Activated naive CD8-positive, alpha-beta T cell treated with anti-CD3 and anti-CD28 coated beads for 36 hours (primary cell): Measurements from ENCODE around the gene ZNF853. TPM values are rescaled to one million over a fixed set of nuclear protein-coding genes. Genes with fewer than 3 reads are reported as not detected.
A peak's percentile ranks its signal among the peaks of the same experiment; 100 is the strongest.
"Not testable (repeated sequence)": the region's sequence is repeated elsewhere in the genome, so short reads cannot be mapped to it uniquely, and the experiment has no call there.

Experiments
- DNase-seq: peaks from one replicate; pipeline ENCODE4 v3.0.0; 2021
- H3K27ac Mint-ChIP-seq: one replicate; pipeline ENCODE4 v1.8.0; 2022; ENCODE audit warnings: mild to moderate bottlenecking, moderate library complexity, mixed read lengths
- H3K27me3 Mint-ChIP-seq: one replicate; pipeline ENCODE4 v1.8.0; 2022; ENCODE audit warnings: mild to moderate bottlenecking, mixed read lengths
- H3K36me3 Mint-ChIP-seq: one replicate; pipeline ENCODE4 v1.8.0; 2021; ENCODE audit warnings: mild to moderate bottlenecking, mixed read lengths
- H3K4me1 Mint-ChIP-seq: one replicate; pipeline ENCODE4 v1.8.0; 2021; ENCODE audit warnings: mixed read lengths
- H3K4me3 Mint-ChIP-seq: one replicate; pipeline ENCODE4 v1.8.0; 2022; ENCODE audit warnings: mild to moderate bottlenecking, moderate library complexity, mixed read lengths
- H3K9me3 Mint-ChIP-seq: one replicate; pipeline ENCODE4 v1.8.0; 2022; ENCODE audit warnings: mixed read lengths
- total RNA-seq, 2 experiments: library from RNA; stranded (reverse); gene quantifications; one replicate each; pipeline ENCODE4 v1.2.3, GENCODE V29; 2021

ZNF853 gene
- total RNA-seq, 2 experiments from 2014 or later = 2.2 TPM

- H3K27me3 Mint-ChIP-seq = no peaks in the 10 kb centered on the region
- H3K9me3 Mint-ChIP-seq = no peaks in the 10 kb centered on the region
- no peak overlapping the region for H3K27ac Mint-ChIP-seq
- peaks cover 13% of the 10 kb centered on the region for H3K36me3 Mint-ChIP-seq
- no peak for DNase-seq
- peaks cover 31% of the 10 kb centered on the region for H3K4me1 Mint-ChIP-seq
- H3K4me3 Mint-ChIP-seq = no peak overlapping the region
Observed at GRCh38 chr7:6619961-6620360, 4.6 kb downstream of the ZNF853 start.

DNA sequence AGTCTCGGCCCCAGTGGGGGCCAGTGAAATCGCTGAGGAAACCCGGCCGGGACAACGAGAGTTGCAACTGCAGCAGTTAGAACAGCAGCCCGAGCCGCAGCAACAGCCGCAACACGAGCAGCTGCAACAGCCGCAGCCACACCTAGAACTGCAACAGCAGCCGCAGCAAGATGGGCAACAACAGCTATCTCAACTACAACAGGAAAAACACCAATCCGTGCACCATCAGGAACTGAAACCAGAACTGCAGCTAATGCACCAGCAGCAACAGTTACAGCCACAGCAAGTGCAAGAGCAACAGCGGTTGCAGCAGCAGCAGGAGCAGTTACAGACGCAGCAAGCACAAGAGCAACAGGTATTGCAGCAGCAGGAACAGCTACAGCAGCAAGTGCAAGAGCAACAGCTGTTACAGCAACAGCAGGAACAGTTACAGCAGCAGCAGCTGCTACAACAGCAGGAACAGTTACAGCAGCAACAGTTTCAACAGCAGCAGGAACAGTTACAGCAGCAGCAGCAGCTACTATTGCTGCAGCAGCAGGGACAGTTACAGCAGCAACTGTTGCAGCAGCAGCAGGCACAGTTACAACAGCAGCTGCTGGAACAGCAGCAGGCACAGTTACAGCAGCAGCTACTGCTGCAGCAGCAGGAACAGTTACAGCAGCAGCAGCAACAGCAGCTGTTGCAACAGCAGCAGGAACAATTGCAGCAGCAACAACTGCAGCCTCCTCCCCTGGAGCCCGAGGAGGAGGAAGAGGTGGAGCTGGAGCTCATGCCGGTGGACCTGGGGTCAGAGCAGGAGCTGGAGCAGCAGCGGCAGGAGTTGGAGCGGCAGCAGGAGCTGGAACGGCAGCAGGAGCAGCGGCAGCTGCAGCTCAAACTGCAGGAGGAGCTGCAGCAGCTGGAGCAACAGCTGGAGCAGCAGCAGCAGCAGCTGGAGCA lies 6.1 kb downstream of the ZNF853 start:
- Mint-ChIP-seq H3K4me1 (peaks cover 31% of the 10 kb centered on the region), H3K27ac (no peak overlapping the region), H3K9me3 (no peaks in the 10 kb centered on the region), H3K4me3 (no peak overlapping the region), H3K27me3 (no peaks in the 10 kb centered on the region), H3K36me3 (peaks cover 13% of the 10 kb centered on the region)
- DNase-seq = no peak

- peaks cover 13% of the 10 kb centered on the region for H3K36me3 Mint-ChIP-seq
- H3K27ac Mint-ChIP-seq = no peak overlapping the region
- no peak overlapping the region for H3K4me3 Mint-ChIP-seq
- H3K4me1 Mint-ChIP-seq = peaks cover 31% of the 10 kb centered on the region
- no peaks in the 10 kb centered on the region for H3K27me3 Mint-ChIP-seq
- DNase-seq = no peak
- no peaks in the 10 kb centered on the region for H3K9me3 Mint-ChIP-seq
Observed at GRCh38 chr7:6622134-6622710, 6.8 kb downstream of the ZNF853 start.

GRCh38 chr7:6623589-6624245 lies 8.3 kb downstream of the ZNF853 start:
- Mint-ChIP-seq H3K4me1 (peaks cover 29% of the 10 kb centered on the region), H3K4me3 (peak overlapping the region; percentile 18), H3K27ac (peak overlapping the region; percentile 91), H3K9me3 (no peaks in the 10 kb centered on the region), H3K36me3 (peaks cover 13% of the 10 kb centered on the region), H3K27me3 (no peaks in the 10 kb centered on the region)
- no peak for DNase-seq

DNA sequence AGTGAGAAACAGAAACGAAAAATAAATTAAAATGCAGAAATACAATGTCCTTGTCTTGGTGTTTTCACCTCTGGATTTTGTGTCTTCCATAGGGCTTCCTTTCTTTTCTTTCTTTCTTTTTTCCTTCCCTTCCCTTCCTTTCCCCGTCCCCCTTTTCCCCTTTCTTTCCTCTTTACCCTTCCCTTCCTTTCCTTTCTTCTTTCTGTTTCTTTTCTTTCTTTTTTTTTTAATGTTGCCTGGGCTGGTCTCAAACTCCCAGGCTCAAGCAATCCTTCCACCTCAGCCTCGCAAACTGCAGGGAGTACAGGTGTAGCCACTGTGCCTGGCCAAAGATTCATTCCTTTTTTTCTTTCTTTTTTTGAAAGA lies 8.8 kb downstream of the ZNF853 start:
- Mint-ChIP-seq H3K4me3 (peak overlapping the region; percentile 38), H3K4me1 (peaks cover 29% of the 10 kb centered on the region), H3K9me3 (no peaks in the 10 kb centered on the region), H3K27me3 (no peaks in the 10 kb centered on the region), H3K36me3 (peaks cover 13% of the 10 kb centered on the region), H3K27ac (peak overlapping the region; percentile 91)
- DNase-seq = no peak

GRCh38 chr7:6628045-6628444 lies 12.6 kb downstream of the ZNF853 start:
- DNase-seq = no peak
- H3K27ac Mint-ChIP-seq = no peak overlapping the region
- H3K27me3 Mint-ChIP-seq = no peaks in the 10 kb centered on the region
- H3K4me1 Mint-ChIP-seq = peaks cover 10% of the 10 kb centered on the region
- H3K36me3 Mint-ChIP-seq = peaks cover 3% of the 10 kb centered on the region
- no peak overlapping the region for H3K4me3 Mint-ChIP-seq
- no peaks in the 10 kb centered on the region for H3K9me3 Mint-ChIP-seq

DNA sequence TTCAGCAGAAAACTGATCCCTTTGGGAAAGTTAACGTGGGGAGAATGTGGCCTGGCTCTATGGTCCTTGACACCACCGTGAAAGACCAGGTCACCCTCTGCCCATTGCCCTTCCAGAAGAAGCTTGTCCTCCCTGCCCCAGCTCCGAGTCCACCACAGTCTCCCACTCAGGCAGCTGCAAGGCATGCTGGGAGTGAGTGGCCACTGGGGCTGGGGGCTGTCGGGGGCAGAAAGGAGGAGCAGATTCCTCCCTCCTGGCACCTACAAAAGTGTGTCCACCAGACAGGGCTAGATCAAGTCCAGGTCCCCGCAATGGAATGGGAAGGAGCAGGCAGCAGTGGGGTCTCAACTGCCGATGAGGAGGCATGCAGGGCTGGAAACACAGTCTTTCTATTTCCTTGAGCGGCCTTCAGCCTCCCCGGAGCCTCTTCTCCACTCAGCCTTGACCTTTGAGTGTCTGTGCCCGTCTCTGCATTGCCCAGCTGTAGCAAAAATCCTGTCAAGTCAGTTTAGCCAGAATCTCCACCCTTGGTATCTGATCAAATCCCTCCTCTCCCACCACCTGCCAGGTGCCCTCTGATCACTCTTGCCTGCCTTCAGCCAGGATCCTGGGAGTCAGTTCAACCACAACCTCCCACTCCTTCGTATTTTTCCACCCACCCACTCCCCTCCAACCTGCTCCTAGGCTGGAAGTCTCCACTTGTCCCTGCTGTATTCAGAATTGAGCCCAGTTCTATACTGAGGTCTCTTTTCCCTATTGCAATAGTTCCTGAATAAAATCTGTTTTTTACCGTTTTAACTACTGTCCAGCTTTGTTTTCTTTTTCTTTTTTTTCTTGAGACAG lies 14.8 kb downstream of the ZNF853 start:
- Mint-ChIP-seq H3K36me3 (no peaks in the 10 kb centered on the region), H3K27ac (no peak overlapping the region)

DNA sequence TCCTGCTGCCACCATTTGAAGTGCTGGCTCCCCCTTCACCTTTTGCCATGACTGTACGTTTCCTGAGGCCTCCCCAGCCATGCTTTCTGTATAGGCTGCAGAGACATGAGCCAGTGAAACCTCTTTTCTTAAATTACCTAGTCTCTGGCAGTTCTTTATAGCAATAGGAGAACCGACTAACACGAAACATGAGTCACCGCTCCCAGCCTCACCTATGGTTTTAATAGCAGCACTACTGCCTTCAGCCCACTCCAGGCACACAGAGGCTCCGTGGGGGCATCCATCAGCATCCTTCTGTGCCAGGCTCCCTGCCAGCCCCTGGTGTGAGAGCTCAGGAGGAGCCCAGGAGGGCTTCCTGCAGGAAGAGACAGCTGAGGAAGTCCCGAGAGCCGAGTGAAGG lies 16.2 kb downstream of the ZNF853 start:
- no peaks in the 10 kb centered on the region for H3K36me3 Mint-ChIP-seq
- no peak overlapping the region for H3K4me3 Mint-ChIP-seq
- H3K27ac Mint-ChIP-seq = no peak overlapping the region

More for the DNA sequence above, 14.8 kb downstream of the ZNF853 start:
- H3K27me3 Mint-ChIP-seq = no peaks in the 10 kb centered on the region
- H3K4me1 Mint-ChIP-seq = peaks cover 3% of the 10 kb centered on the region
- H3K4me3 Mint-ChIP-seq = no peak overlapping the region
- H3K9me3 Mint-ChIP-seq = no peaks in the 10 kb centered on the region
- DNase-seq = no peak

GRCh38 chr7:6634021-6634420 lies 18.6 kb downstream of the ZNF853 start:
- Mint-ChIP-seq H3K4me1 (peaks cover 17% of the 10 kb centered on the region), H3K4me3 (no peak overlapping the region), H3K36me3 (peaks cover 10% of the 10 kb centered on the region), H3K9me3 (no peaks in the 10 kb centered on the region), H3K27me3 (no peaks in the 10 kb centered on the region), H3K27ac (no peak overlapping the region)
- no peak for DNase-seq

More for the DNA sequence above, 16.2 kb downstream of the ZNF853 start:
- Mint-ChIP-seq H3K4me1 (peaks cover 4% of the 10 kb centered on the region), H3K27me3 (no peaks in the 10 kb centered on the region), H3K9me3 (no peaks in the 10 kb centered on the region)
- no peak for DNase-seq

- peaks cover 19% of the 10 kb centered on the region for H3K36me3 Mint-ChIP-seq
- not testable (repeated sequence) for H3K9me3 Mint-ChIP-seq, H3K27me3 Mint-ChIP-seq, H3K4me3 Mint-ChIP-seq, DNase-seq
- peak overlapping the region; percentile 5 for H3K27ac Mint-ChIP-seq
- peaks cover 26% of the 10 kb centered on the region for H3K4me1 Mint-ChIP-seq
Observed at GRCh38 chr7:6634971-6635370, 19.6 kb downstream of the ZNF853 start.

GRCh38 chr7:6636741-6637543 lies 21.5 kb downstream of the ZNF853 start, which contains the start of gene ZNF316:
TSS of gene ZNF316 (plus strand) at chr7:6637318. CDS start at chr7:6642410, 5,092 bp downstream.
- peaks cover 30% of the 10 kb centered on the region for H3K36me3 Mint-ChIP-seq
- H3K4me1 Mint-ChIP-seq = peaks cover 29% of the 10 kb centered on the region
- peak within 1 kb of the TSS; percentile 91 for H3K27ac Mint-ChIP-seq
- H3K9me3 Mint-ChIP-seq = peaks cover 2% of the 10 kb centered on the region
- no peaks in the 10 kb centered on the region for H3K27me3 Mint-ChIP-seq
- DNase-seq = peak; percentile 67
- H3K4me3 Mint-ChIP-seq = peak within 1 kb of the TSS; percentile 88

DNA sequence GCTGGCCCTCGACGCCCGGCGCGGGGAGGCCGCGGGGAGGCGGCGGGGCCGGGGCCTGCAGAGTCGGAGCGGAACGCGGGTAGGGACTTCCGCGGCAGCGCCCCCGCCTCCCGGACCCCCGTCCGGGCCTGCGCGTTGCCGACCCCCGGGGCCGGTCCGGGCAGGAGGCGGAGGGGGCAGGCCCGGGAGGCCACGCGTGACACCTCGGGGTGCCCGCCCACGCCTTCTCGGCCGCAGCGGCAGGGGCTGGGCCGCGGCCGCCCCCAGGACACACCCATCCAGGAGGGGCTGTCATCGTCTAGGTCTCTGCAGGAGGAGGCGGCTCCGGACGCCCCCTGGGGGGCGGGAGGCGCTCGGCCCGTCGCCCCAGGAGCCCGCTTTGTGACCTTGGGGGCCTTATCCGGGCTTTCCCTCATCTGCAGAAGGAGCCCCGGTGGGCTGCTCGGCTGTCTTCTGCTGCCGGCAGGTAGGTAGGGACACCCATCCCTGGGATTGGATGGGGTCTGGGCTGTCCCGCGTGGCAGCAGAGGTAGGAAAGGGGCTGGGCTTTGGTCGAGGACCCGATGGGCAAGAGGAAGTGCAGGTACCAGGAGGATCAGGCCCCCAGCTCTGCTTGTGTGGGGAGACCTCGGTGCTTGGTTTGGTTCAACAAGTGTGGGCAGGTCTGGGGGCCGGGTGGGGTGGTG lies 22.3 kb downstream of the ZNF853 start:
- peak overlapping the region; percentile 91 for H3K27ac Mint-ChIP-seq
- H3K4me1 Mint-ChIP-seq = peaks cover 29% of the 10 kb centered on the region
- H3K4me3 Mint-ChIP-seq = peak overlapping the region; percentile 88
- H3K27me3 Mint-ChIP-seq = no peaks in the 10 kb centered on the region
- peak; percentile 82 for DNase-seq
- H3K9me3 Mint-ChIP-seq = peaks cover 2% of the 10 kb centered on the region
- peaks cover 35% of the 10 kb centered on the region for H3K36me3 Mint-ChIP-seq

DNA sequence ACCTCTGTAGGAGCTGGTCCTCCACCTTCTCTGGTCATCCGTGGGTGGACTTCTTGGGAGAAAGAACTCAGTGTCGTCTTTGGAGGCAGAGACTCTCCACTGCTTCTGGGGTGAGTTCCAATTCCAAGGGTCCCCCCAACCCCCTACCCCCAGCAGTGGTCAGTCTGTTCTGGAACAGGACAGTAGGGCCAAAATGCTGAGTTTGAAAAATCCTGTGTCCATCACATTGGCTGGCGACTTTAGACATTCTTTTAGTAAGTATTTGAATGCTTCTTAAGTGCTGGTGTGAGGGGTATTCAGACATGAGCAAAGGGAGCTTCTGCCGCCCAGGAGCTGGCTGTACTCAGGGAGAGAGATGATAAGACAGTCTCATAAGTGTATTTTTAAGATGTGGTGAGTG lies 23.6 kb downstream of the ZNF853 start:
- Mint-ChIP-seq H3K9me3 (peaks cover 2% of the 10 kb centered on the region), H3K27ac (peak overlapping the region; percentile 59), H3K36me3 (peaks cover 35% of the 10 kb centered on the region), H3K4me3 (peak overlapping the region; percentile 88), H3K27me3 (no peaks in the 10 kb centered on the region), H3K4me1 (peaks cover 29% of the 10 kb centered on the region)
- DNase-seq = no peak
